Measurements from ENCODE around the gene CSMD2. TPM values are rescaled to one million over a fixed set of nuclear protein-coding genes. Genes with fewer than 3 reads are reported as not detected.

Gene CSMD2
- total and polyA plus RNA-seq, 2 of the 8 experiments (the other 6 are each of a cell fraction or from before 2014, with no cell fraction given) = 7.0 to 14.7 TPM

DNA sequence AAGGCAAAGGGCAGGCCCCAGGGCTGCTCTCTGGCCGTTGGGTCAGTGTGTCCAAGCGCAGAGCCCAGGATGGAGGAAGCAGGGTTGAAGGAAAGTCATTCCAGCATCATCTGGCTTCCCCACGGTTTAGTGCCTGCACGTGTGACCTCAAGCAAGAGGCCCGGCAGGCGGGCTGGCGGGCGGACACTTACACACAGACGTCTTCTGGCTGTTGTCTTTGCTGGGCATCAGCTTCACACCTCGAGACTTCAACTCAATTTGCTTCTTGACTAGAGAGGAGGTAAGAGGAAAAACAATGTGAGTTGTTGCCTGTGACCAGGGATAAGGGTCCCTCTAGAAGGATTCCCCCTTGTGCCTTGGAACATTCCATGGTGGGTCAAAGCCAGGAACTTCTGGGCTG is 339.5 kb downstream of the CSMD2 start:
- Histone ChIP-seq H3K4me2 (ENCODE audit: insufficient read depth in 1 of 2, low read depth in 2 of 2, low read length in 2 of 2) (no peak overlapping the region), H2AK5ac (ENCODE audit: low read depth, low read length) (no peak overlapping the region), H3K14ac (ENCODE audit: insufficient read length) (no peak overlapping the region), H4K5ac (ENCODE audit: insufficient read length, low read depth, low read length) (no peak overlapping the region), H3K79me2 (ENCODE audit: control insufficient read depth in 1 of 2, insufficient read depth in 2 of 2, low read length in 2 of 2) (no peaks in the 10 kb centered on the region), H3K9me3 (ENCODE audit: insufficient read depth in 2 of 2, low read depth in 1 of 2, low read length in 1 of 2) (peaks cover 9 to 18% of the 10 kb centered on the region in 2 experiments; a peak in 3 of 4 replicates), H3K4me1 (replicated peaks in 1 of 4; ENCODE audit: control insufficient read depth in 3 of 4, insufficient read depth in 4 of 4, low read length in 3 of 4) (no peaks in the 10 kb centered on the region), H3K27ac (ENCODE audit: low read depth, low read length) (no peak overlapping the region), H2BK15ac (ENCODE audit: low read length) (no peak overlapping the region), H3K4me3 (ENCODE audit: extremely low read depth in 1 of 4, insufficient read depth in 2 of 4, low read depth in 3 of 4, low read length in 4 of 4) (no peak overlapping the region), H3K36me3 (ENCODE audit: control insufficient read depth in 2 of 4, insufficient read depth in 4 of 4, low read length in 3 of 4) (peaks cover 0 to 5% (median 0%) of the 10 kb centered on the region in 4 experiments; a peak in 1 of 8 replicates), H3K9ac (replicated peaks in 1 of 4; ENCODE audit: extremely low read depth in 1 of 4, low read depth in 3 of 4, low read length in 3 of 4) (no peak overlapping the region), H2BK20ac (ENCODE audit: low read length) (no peak overlapping the region), H4K20me1 (replicated peaks in 1 of 2; ENCODE audit: control insufficient read depth in 1 of 2, insufficient read depth in 2 of 2, low read length in 2 of 2) (no peaks in the 10 kb centered on the region), H3K56ac (replicated peaks; ENCODE audit: insufficient read length, low read depth, low read length) (no peak overlapping the region), H4K91ac (replicated peaks; ENCODE audit: insufficient read length, low read length) (no peak overlapping the region), H3K23me2 (ENCODE audit: low read depth, low read length) (no peaks in the 10 kb centered on the region), H3K23ac (ENCODE audit: insufficient read length) (no peak overlapping the region), H3K4ac (replicated peaks; ENCODE audit: insufficient read length, low read depth, low read length) (no peak overlapping the region), H2BK12ac (ENCODE audit: low read depth, low read length) (no peak overlapping the region), H3K18ac (ENCODE audit: extremely low read depth, low read length) (no peak overlapping the region), H2AFZ (ENCODE audit: low read length) (no peak overlapping the region), H3K79me1 (ENCODE audit: low read depth, low read length) (no peaks in the 10 kb centered on the region), H4K8ac (ENCODE audit: extremely low read depth, insufficient read depth, low read length) (no peak overlapping the region), H2BK120ac (replicated peaks; ENCODE audit: low read depth, low read length) (no peak overlapping the region), H3K27me3 (replicated peaks in 1 of 4; ENCODE audit: control insufficient read depth in 3 of 4, extremely low read depth in 1 of 4, insufficient read depth in 3 of 4, low read length in 3 of 4) (no peaks in the 10 kb centered on the region), H2BK5ac (ENCODE audit: low read depth, low read length) (no peak overlapping the region)
- 98% methylated on average over 10 of the region's 10 CpGs; no CpG with 5 or more reads in 1 of the 2 experiments for WGBS, 2 experiments (ENCODE audit: extremely low coverage in 1 of 2, insufficient coverage in 1 of 2, insufficient read length in 1 of 2, insufficient replicate concordance in 2 of 2, low coverage in 1 of 2, low lambda C conversion rate in 2 of 2, missing lambda C conversion rate in 1 of 2)
- TF ChIP-seq FOSL1 (IDR thresholded peaks at IDR 0.05; ENCODE audit: insufficient read depth, low read depth, low read length) (no peak), ASH2L (IDR thresholded peaks at IDR 0.05; ENCODE audit: low read length) (no peak), CBX8 (IDR thresholded peaks at IDR 0.05; ENCODE audit: borderline replicate concordance, low read depth, low read length) (no peak), JUND (IDR thresholded peaks at IDR 0.05; ENCODE audit: low read length) (no peak), CEBPB (IDR thresholded peaks at IDR 0.05; ENCODE audit: low read depth, low read length) (no peak), RAD21 (IDR thresholded peaks at IDR 0.05 in 1 of 2, conservative IDR thresholded peaks at IDR 0.05 in 1 of 2; ENCODE audit: low read depth in 2 of 2, low read length in 2 of 2) (no peak)
- DNase-seq (ENCODE audit: low read depth in 1 of 2, low spot score in 2 of 2) (no peak), FAIRE-seq (no peak)
- ChIA-PET CTCF (ENCODE audit: partially characterized antibody) (interaction anchor here (1.0 kb wide), 2 partner anchors 162 to 289 kb away, joined by 3 to 4 read pairs; no protein-coding TSS in a partner anchor), POLR2A (ENCODE audit: partially characterized antibody) (no interaction called here)
